Esophagus mucosa (tissue), 1 donor: Measurements from ENCODE around the gene CS. TPM values are rescaled to one million over a fixed set of nuclear protein-coding genes. Genes with fewer than 3 reads are reported as not detected.
"Not testable (repeated sequence)": the region's sequence is repeated elsewhere in the genome, so short reads cannot be mapped to it uniquely, and the experiment has no call there.

ENCODE experiments used
- ATAC-seq: fragments of 200-7000 bp; cut with Tn5 transposase; one replicate; pipeline ENCODE4 v1.9.1; 2020
- total RNA-seq: library from RNA; stranded (reverse); gene quantifications from one replicate; pipeline ENCODE4 v1.2.4, GENCODE V29; 2023
- donor health status: DM: yes; HTN: yes; CAD: no.

CS gene
- total RNA-seq, 1 donor from 2014 or later: 215 TPM

DNA sequence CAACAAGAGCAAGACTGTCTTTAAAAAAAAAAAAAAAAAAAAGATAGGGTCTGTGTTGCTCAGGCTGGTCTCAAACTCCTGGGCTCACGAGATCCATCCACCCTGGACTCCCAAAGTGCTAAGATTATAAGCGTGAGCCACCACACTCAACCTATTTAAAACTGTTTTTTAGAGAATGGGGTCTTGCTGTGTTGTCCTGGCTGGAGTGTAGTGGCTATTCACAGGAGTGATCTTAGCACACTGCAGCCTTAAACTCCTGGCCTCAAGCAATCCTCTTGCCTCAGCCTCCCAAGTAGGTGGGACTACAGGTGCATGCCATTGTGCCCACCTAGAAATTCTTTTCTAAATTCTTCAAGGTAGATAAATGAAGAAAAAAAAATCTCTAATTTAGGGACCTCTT lies 25.8 kb downstream of the CS start:
- no peak for ATAC-seq

DNA sequence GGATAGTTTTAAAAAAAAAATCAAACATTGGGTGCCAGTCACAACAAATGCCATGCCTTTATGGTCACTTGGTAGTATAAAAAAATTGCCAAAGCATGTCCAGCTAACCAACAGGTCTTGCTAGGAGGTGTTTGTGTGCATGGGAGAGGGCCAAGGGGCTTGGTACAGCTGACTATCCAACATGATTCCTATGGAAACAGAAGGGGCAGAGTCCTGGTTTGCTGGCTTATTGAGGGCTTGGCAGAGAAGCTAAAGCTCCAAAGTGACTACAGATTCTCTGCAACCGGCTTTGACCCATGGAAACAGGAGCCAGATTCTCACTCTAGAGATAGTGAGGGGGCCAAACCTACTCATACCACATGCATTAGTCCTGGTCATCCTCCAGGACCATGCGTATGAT lies 27.7 kb downstream of the CS start:
- not testable (repeated sequence) for ATAC-seq

DNA sequence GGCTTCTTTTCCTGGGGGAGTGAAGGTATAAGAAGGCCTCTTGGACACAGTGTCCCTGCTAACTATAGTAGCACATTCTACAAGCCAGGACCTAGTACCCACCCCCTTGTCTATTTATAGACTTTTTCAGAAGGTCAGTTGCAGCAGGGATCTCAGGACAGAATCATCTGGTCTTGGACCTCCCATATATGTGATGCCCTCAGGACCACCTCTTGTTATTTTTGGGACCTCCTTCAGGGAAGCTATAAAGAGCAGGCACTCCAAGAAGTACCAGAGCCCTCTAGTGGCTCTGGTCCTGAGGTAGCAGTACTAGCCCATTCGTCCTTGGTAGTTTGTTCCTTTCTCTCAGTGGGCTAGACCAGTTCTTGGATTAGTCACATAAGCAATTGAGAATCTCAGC lies 29.1 kb downstream of the CS start:
- ATAC-seq: peak; percentile 17

DNA sequence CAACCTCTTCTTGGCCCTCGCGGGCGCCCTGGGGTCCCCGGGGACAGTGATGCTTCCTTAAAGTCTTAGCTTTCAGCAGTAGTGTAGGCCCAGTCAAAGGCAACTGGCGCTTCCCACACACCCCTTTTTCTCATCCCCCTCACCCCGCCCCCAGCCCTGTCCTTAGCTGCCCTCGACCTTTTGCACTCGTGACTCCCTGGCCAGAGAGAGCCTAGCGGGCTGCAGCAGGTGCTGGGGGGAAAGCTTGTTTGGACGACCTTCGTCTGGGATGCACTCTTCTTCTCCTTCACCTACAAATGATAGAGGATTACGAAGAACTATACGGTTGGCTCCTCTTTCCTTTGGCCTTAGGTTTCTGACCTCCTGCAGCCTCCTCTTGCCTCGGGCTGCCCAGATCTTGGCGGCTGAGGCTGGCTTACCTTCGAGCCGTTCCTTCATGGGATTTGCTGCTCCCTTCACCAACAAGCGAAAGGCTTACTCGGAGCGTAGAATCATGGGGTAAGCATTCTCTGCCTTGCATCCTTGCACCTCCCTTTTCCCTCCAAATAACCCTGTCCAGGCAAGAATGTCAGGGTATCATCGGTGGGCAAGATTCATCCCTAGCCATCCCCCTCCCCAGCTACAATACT lies 32.6 kb downstream of the CS start:
- peak; percentile 9 for ATAC-seq

DNA sequence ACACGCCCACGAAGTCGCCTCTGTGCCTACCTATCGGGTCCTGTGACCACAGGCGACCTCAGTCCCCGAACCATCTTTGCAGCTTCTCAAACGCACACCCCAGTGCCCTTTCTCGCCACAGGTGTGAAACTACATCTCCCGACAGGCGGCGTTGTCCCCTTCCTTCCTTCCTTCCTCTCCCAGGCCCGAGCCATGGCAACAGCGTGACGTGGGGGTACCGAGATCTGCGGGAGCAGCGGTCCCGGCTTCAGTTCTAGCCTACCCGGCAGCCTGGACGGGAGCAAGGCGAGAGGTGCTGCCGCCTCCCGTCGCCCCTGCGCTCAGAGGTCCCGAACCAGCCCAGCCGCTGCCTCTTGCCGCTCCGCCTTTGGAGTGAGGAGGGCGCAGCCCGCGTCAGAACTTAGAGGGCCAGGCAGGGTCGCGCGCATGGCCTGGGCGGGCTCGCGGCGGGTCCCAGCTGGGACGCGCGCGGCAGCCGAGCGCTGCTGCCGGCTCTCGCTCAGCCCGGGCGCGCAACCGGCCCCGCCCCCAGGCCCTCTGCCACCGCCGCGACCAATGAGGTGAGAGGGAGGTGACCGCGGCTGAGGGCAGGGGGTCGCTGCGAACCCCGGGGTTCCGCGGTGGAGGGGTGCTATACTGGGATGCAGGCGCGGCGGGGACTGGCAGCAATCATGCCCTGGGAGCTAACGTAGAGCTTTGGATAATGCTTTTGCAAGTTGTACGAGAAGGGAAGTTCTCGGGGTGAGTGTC lies 33.3 kb downstream of the CS start, which contains the start of gene COQ10A:
COQ10A (plus strand) TSS at position 250 of the 750 bp plus-strand sequence; CDS start at position 427, 177 bp downstream.
- ATAC-seq: peak; percentile 89

DNA sequence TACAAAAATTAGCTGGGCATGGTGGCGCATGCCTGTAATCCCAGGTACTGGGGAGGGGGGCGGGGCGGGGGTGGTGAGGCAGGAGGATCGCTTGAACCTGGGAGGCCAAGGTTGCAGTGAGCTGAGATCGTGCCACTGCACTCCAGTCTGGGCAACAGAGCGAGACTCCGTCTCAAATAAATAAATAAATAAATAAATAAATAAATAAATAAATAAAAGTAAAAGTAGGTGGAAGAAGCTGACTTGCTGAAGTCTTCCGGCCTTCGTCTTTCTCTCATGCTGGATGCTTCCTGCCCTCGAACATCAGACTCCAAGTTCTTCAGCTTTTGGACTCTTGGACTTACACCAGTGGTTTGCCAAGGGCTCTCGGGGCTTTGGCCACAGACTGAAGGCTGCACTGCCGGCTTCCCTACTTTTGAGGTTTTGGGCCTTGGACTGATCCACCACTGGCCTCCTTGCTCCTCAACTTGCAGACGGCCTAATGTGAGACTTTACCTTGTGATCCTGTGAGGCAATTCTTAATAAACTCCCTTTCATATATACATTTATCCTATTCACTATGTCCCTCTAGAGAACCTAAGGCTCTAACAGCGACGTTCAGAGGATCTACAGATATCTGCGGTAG lies 34.0 kb downstream of the CS start:
- ATAC-seq: not testable (repeated sequence)

DNA sequence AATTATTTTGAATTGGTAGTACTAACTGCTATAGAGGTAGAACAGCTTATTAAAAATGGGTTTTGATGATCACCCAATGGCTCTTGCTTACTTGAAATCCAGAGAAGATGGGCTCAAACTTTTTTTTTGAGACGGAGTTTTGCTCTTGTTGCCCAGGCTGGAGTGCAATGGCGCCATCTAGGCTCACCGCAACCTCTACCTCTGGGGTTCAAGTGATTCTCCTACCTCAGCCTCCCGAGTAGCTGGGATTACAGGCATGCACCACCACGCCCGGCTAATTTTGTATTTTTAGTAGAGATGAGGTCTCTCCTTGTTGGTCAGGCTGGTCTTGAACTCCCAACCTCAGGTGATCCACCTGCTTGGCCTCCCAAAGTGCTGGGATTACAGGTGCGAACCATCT lies 37.2 kb downstream of the CS start:
- ATAC-seq: not testable (repeated sequence)

DNA sequence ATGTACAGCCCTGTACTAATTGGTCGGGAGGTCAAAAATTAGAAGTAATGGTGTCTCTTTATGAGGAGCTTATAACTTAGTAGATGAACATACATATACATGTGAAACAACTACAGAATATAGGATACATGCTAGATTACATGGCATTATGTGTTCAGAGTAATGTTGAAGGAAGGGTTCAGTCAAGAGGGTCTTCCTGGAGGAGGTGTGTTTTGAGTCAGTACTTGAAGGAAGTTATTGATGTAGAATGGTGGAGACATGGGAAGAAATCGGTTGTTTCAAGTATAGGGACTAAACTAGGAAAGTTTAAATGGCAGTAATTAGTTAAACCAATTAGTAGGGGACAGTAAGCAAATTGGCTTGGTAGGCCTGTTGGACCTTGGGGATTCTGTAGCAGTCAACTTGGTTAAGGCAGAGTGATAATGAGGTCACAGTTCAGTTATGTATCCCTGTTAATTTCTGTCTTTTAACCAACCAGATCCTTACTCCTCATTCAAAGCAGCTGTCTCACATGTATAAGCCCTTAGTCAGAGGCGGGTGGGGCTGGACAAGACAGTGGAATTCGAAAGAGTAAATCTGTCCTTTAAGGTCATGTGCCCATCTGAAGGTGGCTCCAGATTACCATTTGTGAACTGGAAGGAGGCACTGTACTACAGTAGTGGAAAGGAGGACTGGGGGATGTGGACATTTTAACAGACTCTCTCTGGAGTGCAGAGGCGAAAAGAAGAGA lies 38.5 kb downstream of the CS start:
- ATAC-seq: peak; percentile 67

DNA sequence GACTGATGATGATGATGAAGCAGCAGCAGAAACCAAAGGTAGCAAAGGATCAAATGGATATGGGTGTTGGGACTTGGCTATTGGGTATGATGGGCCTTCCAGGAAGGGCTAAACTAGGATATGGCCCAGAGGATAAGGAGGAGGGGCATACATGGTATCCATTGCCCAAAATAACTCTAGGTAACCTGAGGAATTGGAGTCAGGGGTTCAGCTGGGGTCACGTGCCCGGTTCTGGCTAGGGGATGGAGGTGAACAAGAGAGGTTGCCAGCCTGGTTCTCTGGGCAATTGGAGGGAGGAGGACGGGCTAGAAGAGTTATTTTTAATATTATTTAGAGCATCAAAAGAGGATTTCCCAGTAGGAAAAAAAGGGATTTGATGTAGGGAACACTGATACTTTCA lies 39.2 kb downstream of the CS start:
- ATAC-seq: no peak

DNA sequence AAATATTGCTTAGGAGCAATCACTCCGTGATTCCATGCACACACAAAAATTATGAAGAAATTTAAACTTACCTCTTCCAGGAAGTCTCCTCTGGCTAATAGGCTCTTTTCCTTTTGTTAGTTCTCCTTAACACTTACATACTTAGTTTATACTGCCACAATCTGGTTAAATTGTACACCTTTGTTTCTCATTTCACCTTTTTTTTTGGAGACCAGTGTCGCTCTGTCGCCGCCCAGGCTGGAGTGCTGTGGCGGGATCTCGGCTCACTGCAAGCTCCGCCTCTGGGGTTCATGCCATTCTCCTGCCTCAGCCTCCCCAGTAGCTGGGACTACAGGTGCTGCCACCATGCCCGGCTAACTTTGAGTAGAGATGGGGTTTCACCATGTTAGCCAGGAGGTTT lies 39.8 kb downstream of the CS start:
- no peak for ATAC-seq

DNA sequence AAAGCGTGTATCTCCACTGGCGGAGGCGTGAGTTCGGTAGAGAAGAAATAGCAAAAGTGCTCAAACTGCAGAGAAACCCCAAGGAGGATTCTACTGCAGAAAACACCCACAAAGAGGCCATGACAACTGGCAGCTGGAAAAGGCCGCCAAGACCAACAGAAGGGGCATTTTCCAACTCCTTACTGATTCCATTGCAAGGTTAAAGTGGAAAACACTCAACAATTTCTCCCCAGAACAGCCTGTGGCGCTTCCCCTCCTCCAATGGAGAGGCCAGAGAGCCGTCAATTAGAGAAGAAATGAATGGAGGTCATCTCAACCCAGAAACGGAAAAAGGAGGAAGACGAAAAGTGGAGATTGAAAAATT lies 41.3 kb downstream of the CS start:
- no peak for ATAC-seq

DNA sequence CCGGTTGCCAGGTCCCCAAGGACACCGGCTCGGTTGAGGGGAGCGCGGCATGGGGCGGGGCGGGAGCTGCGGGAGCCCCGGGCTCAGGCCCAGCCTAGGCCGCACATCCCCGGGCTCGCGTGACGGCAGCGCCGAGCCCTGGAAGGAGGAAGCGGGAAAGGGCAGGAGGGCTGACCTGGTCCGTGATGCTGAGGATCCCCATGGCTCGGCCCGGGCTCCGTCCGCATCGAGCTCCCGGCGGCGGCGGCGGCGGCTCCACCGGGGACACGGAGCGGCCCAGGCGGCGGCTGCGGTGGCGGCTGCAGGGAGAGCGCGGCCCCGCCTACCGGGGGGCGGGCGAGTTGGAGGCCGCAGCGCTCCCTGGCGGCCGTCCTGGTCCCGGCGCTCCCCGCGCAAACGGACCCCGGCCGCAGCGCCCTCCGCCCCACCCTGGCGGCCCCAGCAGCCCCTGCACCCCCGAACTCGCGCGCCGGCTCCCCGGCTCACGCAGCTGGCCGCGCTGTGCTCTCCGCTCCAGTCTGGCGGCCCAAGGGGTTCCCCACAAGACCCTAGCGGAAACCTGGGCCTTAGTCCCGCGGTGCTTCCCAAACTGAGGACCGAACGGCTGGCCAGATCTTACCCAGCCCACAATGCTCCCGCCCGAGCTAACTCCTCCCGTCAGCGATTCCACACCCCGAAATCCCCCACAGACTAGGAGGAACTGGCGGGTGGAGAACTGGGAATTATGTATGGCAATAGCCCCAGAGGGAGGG lies 41.9 kb downstream of the CS start, which contains the start of gene ANKRD52:
ANKRD52 (minus strand) TSS at position 317 of the 752 bp plus-strand sequence; CDS start at position 202, 115 bp downstream.
- ATAC-seq: peak; percentile 89

DNA sequence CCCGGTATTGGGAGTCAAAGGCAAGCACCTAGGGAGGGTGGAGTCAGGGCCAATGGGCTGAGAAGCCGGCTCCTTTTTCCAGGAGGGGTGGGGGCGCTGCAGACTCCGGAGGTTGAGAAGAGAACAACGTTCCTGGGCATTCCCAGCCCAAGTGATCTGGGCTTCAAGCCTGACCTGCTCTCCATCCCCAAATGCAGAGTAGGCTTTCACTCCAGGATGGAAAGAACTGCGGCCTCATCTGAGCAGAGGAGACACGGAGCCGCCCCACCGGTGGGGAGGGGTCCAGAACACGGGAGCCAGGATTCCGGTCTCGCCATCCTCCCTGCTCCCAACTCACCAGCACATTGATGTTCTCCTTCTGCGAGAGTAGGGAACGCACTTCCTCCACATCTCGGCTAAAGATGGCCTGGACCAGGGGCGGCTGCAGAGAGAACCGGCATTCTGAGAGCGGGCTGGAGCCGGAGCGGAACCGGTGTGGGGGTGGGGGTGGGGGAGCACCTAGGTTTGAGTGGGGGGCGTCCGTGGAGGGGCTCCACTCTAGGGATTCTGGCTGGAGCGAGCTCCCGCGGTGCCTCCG lies 42.6 kb downstream of the CS start:
- peak; percentile 6 for ATAC-seq

DNA sequence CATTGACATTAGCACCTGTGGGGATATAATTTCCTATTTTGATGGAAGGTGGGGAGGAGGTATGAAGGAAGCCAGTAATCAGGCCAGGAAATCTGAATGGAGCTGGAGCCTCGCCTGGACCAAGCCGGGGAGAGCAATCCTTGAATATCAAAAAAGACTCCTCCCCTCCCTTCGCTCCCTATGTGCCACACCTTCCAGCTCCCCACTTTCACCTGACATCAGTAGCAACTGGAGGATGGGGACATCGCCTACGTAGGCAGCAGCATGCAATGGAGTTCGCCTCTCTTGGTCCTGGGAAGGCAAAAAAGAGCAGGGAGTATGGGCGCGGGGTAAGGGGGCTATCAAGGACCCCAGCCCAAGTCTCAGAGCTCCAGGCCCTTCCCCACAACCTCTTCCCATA lies 43.1 kb downstream of the CS start:
- ATAC-seq: no peak

DNA sequence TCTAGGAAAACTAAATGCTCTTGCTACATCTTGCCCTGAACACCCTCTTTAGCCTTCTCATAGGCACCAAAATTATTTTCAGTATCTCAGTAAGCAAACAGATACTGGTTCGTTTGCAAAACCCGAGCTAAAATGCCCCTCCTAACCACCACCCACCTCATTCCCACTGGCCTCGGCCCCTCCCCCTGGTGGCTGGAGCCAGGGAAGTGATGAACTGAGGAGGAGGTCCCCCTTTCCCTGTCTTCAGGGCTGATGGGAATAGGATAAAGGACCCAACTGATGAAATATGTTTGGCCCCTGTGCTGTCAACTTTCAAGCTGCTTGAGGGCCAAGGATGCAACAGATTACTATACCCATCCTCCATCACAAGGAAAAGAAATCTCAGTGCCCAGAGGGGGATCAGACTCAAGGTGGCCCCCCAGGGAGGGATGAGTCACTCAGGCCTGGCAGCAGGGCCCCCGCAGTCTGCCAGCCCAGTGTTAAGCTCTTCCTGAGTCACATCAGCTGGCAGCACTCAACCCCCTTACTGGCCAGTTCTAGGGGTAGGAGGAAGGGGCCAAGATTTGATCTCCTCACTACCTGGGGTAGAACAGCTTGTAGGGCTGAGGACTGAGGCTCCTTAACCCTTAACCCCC lies 43.7 kb downstream of the CS start:
- ATAC-seq: no peak

DNA sequence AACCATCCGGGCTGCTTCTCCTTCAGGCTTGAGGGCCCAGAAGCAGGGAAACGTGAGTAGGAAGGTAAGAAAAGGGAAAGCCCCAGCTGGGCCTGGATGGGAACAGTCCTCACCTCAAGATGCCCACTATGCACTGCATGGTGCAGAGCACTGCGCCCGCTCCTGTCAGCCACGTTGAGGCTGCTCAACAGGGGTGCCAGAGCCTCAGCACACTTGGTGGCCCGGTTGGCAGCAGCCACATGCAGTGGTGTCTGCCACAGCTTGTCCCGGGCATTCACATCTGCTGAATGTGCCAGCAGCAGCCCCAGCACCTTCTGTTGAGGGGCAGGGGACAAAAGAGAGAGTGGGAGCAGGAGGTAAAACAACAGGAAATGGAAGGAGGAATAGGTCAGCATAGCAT lies 44.5 kb downstream of the CS start:
- no peak for ATAC-seq

DNA sequence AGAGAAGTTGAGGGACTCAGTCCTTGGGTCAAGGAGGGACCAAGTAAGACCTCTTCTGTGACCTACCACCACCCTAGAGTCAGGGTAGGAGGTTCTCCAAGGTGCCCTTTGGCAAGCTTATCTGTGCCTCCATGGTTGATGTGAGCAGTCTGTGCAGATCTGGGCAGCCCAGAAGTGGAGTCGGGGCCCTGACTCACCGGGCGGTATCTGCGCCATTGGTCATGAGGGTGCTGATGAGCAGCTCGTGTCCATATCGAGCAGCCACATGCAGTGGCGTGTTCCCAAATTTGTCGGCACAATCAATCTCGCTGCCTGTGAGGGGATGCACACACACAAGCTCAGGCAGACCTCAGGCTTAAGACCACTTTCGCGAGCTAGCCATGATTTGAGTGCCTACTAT lies 47.0 kb downstream of the CS start:
- ATAC-seq: no peak

DNA sequence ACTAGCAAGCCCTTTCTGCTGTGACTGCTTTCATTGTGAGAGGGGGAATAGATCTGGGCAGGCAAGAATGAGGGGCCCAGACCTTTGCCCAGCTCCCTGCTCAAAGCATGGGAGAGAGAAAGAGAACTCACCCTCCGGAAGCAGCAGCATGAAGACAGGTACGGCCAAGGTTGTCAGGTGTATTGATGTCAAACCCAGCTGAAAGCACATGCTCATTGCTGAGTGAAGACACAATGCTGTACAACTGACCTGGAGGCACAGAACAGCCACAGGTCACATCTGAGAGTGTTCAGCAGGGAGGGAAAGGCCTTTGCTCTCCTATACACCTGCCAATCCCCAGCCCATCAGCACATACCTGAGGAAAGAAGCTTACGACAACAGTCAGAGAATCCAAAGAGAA lies 47.5 kb downstream of the CS start:
- ATAC-seq: no peak

DNA sequence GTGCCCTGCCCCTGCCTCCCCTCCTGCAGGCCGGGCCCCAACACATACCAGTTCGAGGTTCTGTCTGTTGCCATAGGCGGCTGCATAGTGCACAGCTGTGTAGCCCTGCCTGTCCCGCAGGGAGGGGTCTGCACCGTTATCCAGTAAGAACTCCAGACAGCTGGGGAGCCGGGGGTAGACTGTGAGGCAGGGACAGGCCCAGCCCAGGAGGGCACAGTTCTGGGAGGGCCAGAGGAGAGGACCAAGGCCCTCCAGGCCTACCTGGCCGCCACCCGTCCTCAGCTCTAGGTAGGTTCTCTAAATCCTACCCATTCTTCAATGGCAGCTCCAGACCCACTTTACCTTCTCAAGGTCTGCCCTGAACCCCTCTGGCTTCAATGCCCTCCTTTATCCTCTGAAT lies 51.4 kb downstream of the CS start:
- ATAC-seq: no peak

DNA sequence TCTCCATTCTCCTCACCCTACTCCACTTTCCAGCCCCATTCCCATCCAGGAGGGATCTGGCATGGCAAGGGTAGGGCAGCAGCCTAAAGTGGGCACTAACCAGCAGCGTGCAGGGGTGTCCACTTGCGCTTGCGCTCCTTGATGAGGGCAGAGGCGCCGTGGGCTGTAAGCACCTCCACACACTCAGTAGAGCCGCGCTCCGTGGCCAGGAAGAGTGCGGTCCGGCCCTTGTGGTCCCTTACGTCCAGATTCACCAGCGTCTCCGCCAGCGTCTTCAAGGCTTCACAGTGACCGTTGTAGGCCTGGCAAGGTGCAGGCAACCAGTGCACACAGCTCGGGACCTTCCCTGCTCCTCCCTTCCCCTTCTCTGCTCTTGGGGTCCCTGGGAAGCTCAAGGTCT lies 52.2 kb downstream of the CS start:
- no peak for ATAC-seq

DNA sequence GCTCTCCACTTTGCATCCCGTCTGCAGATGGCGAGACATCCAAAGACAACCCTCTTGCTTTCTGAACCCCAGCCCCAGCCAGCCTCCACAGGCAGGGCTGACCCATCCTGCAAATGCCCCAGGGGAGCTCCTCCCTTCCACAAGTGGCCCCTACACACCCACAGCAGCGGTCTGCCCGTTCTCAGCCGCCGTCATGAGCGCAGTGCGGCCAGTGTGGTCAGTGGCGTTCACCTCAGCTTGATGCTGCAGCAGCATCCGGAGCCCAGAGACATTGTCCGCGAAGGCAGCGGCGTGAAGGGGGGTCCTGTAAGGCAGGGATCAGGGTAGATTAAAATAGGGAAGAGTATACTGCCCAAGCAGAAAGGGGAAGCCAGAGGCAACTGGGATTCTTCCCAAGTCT lies 55.6 kb downstream of the CS start:
- no peak for ATAC-seq
